Breast epithelium (tissue), 3 donors: ENCODE data around the gene SH2D7.

Experiments
- CTCF ChIP-seq, 3 donors: fragments of 450-650 bp; IDR thresholded peaks; one replicate each; pipeline ENCODE4 v1.5.1; 2016 to 2017; ENCODE audit warnings: antibody characterized with exemption in 3 of 3, mild to moderate bottlenecking in 3 of 3, moderate library complexity in 3 of 3
- POLR2A ChIP-seq: fragments of 450-650 bp; IDR thresholded peaks from one replicate; pipeline ENCODE4 v1.6.1; 2016; ENCODE audit warnings: antibody characterized with exemption, mild to moderate bottlenecking, moderate library complexity
- POLR2AphosphoS5 ChIP-seq, 3 donors: sonication (generic); formaldehyde crosslinking; IDR thresholded peaks; one replicate each; pipeline ENCODE4 v1.6.1; 2017; ENCODE audit warnings: antibody characterized with exemption in 3 of 3

- TF ChIP-seq CTCF (IDR thresholded peaks at IDR 0.05) (no peak), POLR2A (no peak), POLR2AphosphoS5 (IDR thresholded peaks at IDR 0.05) (no peak)
Measured at GRCh38 chr15:78107471-78107870, 15.1 kb downstream of the SH2D7 start.
